HG03460 (cell line): ENCODE data around the gene IFITM10.

Experiments
- ATAC-seq: cut with Tn5 transposase; IDR thresholded peaks from one replicate; pipeline ENCODE4 v1.9.1; 2021; ENCODE audit not compliant: unreplicated experiment

The IFITM10 gene

DNA sequence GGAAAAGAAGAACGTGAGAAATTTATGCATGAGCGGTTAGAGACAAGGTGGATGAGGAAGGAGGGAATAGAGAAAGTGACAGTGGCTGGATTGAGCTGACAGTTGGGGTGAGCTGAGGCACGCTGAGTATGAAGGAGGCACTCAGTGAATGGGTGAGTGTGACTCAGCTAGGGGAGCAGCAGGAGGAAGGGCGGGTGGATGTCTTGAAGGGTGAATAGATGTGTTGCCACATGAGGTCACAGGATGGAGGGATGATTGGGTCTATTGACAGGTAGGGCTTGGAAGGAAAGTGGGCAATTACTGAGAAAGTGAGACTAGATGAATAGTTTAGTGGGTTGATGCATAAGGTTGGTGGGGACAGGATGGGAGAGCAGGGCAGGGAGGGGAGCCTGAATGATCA lies 8.0 kb downstream of the IFITM10 start:
- ATAC-seq = no peak

DNA sequence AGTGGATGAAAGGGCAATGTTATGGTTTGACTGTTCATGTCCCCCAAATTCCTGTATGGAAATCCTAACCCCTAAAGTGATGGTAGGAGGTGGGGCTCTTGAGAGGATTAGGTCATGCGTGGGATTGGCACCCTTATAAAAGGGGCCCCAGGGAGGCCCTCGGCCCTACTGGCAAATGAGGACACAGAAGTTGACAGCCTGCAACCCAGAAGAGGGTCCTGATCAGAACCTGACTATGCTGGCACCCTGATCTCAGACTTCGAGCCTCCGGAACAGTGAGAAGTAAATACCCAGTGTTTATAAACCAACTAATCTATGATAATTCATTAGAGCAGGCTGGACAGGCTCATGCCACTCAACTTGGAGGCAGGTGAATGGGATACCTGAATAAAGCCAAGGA lies 8.7 kb downstream of the IFITM10 start:
- ATAC-seq = no peak

DNA sequence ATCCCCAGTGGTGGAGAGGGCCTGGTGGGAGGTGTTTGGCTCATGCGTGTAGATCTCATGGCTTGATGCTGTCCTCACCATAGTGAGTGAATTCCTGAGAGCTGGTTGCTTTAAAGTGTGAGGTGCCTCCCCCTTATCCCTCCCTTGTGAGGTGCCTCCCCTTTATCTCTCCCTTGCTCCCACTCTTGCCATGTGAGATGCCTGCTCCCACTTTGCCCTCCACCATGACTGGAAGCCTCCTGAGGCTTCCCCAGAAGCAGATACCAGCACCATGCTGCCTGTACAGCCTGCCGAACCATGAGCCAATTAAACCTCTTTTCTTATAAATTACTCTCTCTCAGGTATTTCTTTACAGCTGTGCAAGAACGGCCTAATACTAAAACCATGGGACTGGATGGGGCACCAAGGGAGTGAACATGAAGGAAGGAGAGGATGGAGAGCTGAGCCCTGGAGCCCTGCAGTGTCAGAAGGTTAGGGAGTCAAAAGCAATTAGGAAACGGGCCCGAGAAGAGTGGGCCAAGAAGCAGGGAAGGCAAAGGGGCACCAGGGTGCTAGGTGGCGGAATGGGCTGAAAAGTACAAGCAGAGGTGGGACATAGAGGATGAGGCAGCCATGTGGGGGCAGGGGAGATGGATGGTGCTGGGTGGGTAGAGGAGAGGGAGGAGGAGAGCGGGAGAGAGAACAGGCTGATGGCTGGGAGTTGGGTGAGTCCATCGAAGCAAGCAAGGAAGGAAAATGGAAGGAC lies 9.4 kb downstream of the IFITM10 start:
- no peak for ATAC-seq

DNA sequence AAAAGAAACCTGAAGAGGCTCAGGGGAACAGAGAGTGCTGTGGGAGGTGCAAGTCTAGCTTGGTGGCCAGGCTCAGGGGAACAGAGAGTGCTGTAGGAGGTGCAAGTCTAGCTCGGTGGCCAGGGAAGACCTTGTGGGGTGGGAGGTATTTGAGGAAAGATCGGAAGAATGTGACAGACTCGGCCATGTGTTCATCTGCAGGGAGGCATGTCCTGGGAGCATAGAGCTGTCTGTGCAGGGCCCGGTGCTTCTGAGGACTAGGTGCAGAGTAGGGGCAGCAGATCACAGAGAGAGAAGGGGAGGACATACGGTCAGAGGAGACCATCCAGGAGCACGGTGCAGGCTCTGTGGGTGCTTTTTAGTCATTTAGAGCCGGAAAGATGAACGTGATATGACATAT lies 10.8 kb downstream of the IFITM10 start:
- ATAC-seq = no peak

DNA sequence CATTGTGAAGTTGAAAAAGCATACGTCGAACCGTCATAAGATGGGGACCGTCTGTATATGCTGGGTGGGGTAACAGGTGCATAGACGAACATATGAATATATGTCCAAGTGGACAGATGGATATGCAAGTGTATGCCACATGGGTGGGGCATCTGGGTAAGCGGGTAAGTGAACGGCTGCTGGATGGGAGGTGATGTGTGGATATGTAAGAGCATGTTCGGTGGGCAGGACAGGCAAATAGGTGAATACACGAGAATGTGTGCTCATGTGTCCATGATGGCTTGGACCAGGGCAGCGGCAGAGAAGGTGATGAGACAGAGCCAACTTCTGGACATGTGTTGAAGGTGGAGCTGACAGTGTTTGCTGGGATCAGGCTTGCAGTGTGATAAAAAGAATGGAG lies 12.0 kb downstream of the IFITM10 start:
- ATAC-seq = no peak

DNA sequence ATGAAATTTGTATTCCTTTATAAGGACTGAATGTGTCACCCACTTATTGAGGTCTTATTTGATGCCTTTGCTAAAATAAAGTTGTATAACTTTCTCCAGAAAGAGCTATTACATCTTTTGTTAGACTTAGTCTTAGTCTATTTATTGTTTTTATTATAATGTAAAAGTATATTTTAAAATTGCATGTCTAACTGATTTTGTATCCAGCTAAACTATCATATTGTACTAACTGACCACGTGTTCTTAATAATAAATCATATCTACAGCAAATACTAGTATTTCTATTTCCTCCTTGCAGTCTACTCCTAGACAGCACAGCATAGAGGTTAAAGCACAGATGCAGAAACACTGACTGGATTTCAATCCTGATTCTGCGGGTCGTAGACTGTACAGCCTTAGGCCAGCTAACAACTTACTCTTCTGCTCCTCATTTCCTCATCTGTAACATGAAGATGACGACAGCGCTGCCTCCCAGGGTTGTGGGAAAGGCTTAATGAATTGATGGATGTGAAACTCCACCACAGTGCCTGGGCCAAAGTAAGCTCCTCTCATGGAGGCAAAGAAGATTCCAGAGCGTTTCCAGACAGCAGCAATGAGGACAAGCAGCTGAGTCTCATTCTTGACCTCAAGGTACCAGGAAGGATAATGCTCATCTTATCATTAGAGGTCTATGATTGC lies 13.2 kb downstream of the IFITM10 start:
- ATAC-seq = no peak

DNA sequence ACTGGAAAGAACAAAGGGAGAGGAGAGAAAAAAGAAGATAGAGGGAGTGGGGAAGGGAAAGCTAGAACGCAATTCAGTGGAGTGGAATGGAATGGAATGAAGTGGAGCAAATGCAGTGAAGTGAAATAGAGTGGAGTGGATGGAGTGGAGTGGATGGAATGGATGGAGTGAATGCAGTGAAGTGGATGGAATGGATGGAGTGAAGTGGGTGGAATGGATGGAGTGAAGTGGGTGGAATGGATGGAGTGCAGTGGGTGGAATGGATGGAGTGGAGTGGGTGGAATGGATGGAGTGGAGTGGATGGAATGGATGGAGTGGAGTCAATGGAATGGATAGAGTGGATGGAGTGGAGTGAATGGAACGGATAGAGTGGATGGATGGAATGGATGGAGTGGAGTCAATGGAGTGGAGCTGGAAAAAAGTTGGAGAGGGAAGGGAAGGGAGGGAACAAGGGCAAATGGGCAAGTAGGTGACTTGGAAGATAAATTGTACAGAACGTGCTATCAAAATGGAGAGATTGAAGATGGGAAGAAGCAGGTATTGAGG lies 13.9 kb downstream of the IFITM10 start:
- no peak for ATAC-seq

DNA sequence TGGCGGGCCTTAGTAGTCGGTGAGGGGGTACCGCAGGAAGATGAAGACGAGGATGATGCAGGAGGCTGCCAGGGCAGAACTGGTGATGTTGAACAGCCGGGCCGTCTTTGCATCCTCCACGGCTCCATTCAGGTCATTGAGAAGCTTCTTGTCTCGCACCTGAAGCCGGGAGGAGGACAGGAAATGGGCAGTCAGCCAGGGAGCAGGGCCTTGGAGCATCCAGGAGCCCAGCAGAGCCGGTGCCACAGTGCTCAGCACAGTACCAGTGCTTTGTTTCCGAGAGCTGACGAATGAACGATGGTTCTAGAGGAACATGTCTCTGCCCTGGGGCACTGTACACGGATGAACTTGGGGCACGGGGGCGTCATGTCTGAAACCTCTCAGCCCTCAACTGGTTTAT lies 15.1 kb downstream of the IFITM10 start:
- ATAC-seq = no peak

DNA sequence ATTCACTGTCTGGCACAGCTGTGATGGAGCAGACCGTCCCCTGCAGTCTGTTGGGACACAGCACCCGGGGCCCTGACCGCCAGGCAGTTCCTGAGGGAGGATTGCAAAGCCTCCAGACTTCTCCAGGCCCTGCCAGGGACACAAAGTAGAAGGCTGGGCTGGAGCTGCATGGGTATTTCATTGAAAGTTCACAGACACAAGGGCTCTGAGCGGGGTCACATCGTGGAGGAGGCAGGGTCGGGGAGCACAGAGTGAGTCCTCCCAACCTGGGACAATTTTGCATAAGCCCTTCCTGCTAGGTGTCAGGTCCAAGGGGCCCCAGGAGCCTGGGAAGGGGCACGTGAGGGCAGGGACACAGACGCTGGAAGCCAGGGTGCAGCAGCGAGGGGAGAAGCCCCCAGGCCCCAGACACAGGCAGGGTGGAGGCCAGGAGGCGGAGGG lies 15.7 kb downstream of the IFITM10 start:
- ATAC-seq = no peak

DNA sequence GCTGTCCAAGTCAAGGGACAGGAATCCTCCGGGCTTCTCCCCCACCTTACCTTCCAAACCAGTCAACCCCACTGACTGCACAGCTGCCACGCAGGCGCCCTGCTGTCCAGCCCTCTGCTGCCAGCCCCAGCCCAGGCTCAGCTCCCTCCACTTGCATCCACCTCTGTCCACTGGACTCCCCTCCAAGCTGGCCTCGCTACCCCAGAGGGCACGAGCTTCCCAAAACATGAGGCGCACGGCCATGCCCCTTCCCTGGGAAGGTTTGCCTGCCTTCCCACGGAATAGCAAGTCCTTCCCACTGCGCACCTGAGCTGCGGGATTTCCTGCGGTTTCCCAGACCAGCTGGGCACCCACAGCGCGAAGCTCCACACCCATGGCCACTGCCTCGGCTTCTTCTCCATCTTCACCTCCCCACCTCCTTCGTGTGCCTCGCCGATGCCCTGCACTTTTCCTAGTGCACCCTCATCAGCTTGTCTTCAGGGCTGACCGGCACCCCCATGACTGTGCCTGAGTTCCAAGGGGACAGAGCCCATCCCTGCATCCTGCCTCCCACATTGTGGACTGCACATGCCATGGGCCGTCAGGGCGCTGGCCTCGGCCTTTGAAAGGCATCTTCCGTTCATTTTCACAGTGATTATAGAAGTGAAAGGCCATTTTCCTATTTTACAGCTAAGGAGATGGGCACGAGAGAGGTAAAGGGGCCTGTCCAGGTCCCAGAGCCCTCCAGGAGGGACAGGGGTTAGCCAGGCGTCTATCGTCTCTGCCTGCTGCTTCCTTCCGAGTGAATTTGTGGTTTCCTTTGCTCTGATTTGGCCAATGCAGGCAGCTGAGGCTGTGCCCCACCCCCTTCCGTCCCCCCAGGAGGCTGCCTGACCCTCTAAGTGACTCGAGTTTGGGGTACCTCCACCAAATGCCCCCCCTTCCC lies 16.4 kb downstream of the IFITM10 start:
- ATAC-seq = no peak

DNA sequence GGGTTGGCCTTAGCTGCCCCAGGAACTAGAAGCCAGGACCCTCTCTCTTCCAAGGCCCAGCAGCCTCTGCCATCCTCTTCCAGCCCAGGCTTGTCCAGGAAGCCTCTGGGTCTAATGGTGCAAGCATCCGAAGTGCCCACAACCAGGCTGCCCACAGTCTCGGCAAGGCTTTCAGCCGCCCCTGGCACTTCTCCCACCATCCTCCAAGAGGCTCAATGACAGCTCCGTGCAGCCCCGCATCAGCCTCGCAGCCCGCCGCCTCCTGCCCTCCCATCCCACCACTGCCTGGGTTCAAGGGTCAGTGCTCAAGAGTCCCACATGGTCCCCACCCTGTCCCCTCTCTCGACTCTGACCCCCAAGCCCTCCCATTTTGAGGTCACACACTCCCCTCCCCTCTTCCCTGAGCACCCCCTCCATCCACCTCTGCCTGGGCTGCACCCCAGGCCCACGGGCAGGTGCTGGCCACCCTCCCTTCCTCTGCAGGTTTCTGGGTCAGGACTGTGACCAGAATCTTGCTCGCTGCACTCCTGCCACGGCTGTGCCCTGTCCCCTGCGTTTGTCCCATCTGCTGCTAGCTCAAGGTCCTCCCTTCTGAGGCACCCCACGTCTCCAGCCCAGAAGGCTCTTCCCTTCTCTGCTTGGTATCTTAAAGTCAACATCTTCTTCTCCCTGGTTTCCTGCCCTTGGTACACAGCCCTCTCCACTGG lies 17.2 kb downstream of the IFITM10 start:
- no peak for ATAC-seq

DNA sequence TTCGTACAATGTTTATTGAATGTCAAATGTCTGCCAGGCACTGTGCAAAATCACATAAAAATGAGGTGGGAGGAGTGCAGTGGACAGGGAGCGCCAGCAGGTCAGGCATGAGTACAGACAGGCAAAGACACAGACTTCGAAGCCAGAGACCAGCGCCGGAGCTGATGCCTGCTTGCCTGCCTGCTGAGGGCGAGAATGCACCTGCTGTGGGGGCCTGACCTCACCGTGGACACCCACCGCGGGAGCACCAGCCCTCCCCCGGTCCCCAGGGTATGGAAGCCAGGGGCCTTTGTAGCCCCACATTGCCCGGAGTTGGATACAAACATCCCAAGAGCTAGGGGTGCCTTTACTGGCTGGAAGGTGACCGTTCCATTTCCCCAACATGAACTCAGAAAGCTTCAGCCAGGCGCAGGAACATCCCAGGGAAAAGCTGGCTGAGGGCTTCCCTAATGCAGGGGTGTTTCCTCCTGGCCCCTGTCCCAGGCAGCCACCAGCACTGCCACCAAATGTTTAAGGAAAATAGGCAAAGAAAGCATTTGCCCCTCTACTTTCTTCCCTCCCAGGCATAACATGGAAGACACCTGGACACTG lies 17.9 kb downstream of the IFITM10 start:
- ATAC-seq = no peak

DNA sequence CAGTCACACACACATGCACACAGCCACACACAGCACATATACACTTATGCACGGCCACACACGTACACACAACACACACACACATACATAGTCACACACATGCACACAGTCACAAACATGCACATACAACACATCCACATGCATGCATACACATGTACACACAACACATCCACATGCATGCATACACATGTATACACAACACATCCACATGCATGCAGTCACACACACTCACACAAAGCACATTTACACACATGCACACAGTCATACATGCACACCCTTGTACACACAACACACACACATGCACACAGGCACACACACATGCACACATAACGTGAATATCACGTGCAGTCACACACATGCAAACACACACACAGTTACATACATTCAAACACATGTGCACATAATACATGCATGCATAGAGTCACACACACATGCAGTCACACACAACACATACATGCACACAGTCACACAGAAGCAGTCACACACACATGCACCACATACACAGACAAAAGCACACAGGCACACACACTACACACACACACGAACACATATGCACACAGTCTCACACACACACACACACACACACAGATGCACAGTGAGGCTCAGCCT lies 18.8 kb downstream of the IFITM10 start:
- ATAC-seq = no peak

DNA sequence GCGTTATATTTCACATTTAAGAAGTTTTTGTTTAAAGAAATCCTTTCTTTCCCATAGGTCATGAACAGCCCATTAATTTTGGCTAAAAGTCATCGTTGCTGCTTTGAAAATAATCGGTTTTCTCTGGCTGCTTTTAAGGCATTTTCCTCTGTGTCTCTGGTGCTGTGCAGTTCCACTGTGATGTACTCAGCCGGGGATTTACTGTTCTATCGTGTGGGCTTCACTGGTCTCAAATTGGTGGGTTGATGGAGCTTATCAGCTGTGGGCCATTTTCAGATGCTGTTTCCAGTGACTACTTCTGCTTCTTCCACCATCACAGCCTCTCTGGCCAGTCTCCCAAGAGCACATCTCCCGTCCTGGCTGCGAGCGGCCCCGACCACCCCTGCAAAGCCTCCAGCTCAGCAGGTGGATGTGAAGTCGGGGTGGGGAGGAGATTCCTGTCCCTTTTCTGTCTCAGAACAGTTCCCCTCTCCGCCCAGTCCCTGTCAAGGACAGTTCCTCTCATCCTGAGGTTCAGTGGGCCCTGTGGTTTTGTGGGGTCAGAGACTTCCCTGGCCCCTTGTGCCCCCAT lies 20.3 kb downstream of the IFITM10 start:
- ATAC-seq = no peak

DNA sequence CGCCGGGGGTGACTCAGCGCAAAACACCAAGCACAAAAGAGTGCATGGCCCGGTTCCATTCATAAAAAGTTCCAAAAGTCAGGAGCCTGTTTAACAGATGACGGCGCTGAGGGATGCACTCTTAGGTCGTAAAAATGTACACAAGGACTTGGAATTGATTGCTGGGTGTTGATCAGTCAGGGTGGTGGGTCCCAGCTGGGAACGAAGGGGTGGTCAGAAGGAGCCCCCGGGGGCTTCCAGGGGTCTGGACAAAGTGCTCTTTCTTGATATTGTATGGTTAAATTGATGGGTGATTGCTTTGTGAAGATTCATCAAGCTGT lies 20.7 kb downstream of the IFITM10 start:
- no peak for ATAC-seq

DNA sequence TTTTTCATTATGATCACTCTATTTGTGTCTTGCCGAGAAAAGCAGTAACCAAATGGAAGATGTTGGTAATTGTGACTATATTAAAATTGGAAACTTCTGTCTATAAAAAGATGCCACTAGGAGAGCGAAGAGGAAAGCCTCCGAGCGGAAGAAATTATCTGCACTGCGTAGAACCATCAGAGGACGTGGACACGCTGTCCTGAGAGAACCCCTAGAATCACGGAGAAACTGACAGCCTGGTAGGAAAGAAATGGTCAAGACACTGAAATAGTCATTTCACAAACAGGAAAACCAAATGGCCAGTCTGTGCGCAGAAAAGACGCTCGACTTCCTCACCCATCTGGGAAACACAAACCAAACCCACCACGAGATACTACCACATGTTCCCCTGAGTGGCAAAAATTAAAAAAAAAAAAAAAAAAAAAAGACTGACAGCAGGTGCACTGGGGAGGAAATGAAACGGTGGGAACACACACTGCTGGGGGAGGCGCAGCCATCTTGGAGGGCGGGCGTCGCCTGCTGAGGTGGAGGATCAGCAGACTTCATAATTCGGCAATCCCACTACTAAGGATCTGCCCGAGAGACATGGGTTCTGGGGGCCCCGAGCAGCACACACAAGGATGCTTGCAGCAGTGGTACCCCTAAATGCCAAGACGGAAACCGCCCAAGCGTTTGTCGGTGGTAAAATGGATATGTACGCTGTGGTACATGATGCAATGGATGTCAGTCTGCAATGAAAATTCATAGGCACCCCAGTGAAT lies 21.3 kb downstream of the IFITM10 start:
- ATAC-seq = no peak

DNA sequence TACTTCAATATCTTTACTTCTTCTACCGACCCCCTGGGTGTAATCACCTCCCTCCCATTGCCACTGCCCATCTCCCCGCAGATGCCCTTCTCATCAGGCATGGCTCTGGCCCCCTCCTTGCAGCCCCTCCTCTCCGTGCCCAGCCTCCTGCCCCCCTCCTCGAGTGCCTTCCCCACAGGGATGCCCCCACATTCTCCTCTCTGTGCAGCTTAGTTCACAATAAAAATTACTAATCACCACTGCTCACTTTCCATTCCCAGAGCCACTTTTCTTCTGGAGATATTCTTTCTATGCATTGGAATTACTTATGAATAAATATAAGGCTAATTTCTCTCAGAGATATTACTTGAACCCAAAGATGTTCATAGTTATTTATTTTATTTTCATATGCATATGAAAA lies 22.1 kb downstream of the IFITM10 start:
- no peak for ATAC-seq

DNA sequence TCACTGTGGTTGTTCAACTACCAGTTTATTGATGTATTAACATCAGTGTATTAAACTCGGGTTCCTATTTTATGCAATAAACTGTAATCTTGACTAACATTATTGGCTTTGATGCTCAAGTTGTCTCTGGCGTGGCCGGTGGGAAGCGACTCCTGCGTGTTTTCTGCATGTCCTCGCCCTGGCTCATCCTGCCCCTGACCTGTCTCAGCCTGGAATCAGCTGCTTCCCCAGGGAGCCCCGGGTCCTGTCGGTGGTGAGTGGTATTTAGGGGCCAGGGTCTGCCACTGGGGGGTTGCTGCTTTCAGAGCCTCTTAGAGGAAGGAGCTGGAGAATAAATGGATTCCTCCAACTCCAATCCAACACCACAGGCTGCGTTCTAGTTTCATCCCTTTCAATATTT lies 22.5 kb downstream of the IFITM10 start:
- ATAC-seq = no peak

DNA sequence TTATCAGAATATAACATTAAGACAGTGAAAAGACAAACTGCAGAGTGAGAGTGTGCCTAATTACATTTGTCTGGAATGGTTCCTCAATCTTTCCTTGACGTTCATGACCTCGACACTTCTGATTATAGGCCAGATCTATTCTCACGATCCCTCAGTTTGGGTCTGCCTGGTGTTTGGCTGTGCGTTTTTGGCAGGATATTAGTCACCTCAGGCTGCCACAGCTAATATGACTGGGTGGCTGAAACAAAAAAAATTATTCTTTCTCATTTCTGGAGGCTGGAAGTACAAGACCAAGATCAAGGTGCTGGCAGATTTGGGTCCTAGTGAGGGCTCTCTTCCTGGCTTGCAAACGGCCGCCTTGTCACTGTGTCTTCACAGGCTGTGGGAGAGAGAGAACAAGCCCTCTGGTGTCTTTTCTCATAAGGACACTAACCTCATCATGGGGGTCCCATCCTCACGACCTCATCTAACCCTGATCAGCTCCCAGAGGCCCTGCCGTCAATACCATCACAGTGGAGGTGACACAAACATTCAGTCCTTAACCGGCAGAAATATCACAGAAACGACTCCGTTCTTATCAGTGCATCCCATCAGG lies 23.2 kb downstream of the IFITM10 start:
- no peak for ATAC-seq
